Heart right ventricle (tissue), 16 donors: ENCODE data around the gene LINC01488. TPM values are rescaled to one million over a fixed set of nuclear protein-coding genes. Genes with fewer than 3 reads are reported as not detected.

Source experiments
- ATAC-seq, 8 donors: fragments of 200-7000 bp; cut with Tn5 transposase; one replicate each; pipeline ENCODE4 v1.9.1; 2020; ENCODE audit warnings: mild to moderate bottlenecking in 8 of 8, moderate library complexity in 8 of 8, moderate number of reproducible peaks in 1 of 8
- DNase-seq, 2 donors: peaks; one replicate each; pipeline ENCODE4 v3.0.0-alpha.2; 2020
- H3K27ac ChIP-seq, 10 donors: fragments of 200-600 bp; sonication (generic) in 2 of 10; one replicate each; pipeline versions ENCODE4 v1.5.0 to v1.8.0; 2020 to 2022; ENCODE audit warnings: mild to moderate bottlenecking in 3 of 10
- H3K27me3 ChIP-seq, 7 donors: fragments of 200-600 bp; one replicate each; pipeline ENCODE4 v1.8.0; 2021 to 2022; ENCODE audit warnings: mild to moderate bottlenecking in 2 of 7
- H3K36me3 ChIP-seq, 9 donors: fragments of 200-600 bp; sonication (generic) in 1 of 9; one replicate each; pipeline versions ENCODE4 v1.5.0 to v1.8.0; 2020 to 2022; ENCODE audit warnings: mild to moderate bottlenecking in 2 of 9
- H3K4me1 ChIP-seq, 9 donors: fragments of 200-600 bp; sonication (generic) in 1 of 9; one replicate each; pipeline versions ENCODE4 v1.5.0 to v1.8.0; 2020 to 2022; ENCODE audit warnings: mild to moderate bottlenecking in 4 of 9
- H3K4me3 ChIP-seq, 10 donors: fragments of 200-600 bp; sonication (generic) in 2 of 10; one replicate each; pipeline versions ENCODE4 v1.5.0 to v1.8.0; 2020 to 2022; ENCODE audit warnings: mild to moderate bottlenecking in 7 of 10, moderate library complexity in 2 of 10
- H3K9me3 ChIP-seq, 11 donors: fragments of 200-600 bp in 10 of 11; sonication (generic) in 2 of 11; one replicate each; pipeline versions ENCODE4 v1.5.0 to v1.8.0; 2013 to 2022; ENCODE audit warnings: mild to moderate bottlenecking in 2 of 11, control low read depth in 1 of 11, moderate library complexity in 1 of 11
- WGBS, 2 donors: extraction: QIAGEN DNeasy Blood & Tissue Kit; methylation state at CpG; one replicate each; pipeline ENCODE4 v1.1.7; 2013; ENCODE audit warnings: inconsistent platforms in 1 of 2; 5-methylcytosine and 5-hydroxymethylcytosine counted together
- intact Hi-C, 10 donors: fragments of 100-400 bp; cut with DNase I; formaldehyde crosslinking; loops; one replicate each; pipeline versions ENCODE4 v1.11.1 to v1.14.2; 2022
- polyA plus RNA-seq, 2 donors: library from polyadenylated mRNA; stranded (reverse); fragments of 200-250 nt; gene quantifications; one replicate each; pipeline ENCODE4 v1.2.3, GENCODE V29; 2013
- total RNA-seq, 10 donors: library from RNA; stranded (reverse); fragmentation: NEBNext Ultra II Directional in 3 of 10; extraction: Animal tissue kit (Norgen Biotek cat#: 25700) in 3 of 10; gene quantifications; one replicate each; pipeline versions ENCODE4 v1.2.1 to v1.2.4, GENCODE V29; 2021 to 2023
- TF ChIP-seq, protein P1 (sequence below), 9 donors: fragments of 200-600 bp; sonication (generic) in 2 of 9; IDR thresholded peaks; one replicate each; pipeline versions ENCODE4 v1.5.0 to v1.8.0; 2021 to 2022; ENCODE audit warnings: antibody characterized with exemption in 9 of 9, mild to moderate bottlenecking in 5 of 9, moderate library complexity in 1 of 9
- donor health status: Arrhythmogenic right ventricular cardiomyopathy.
- donor health status: ischemic (EF 13 %, LVEDD 7.1; RV severe dilation, severe dysfunction).
- donor health status: healthy with polysubstance abuse.
- donor health status: DM: no; HTN: yes; CAD: no.
- donor health status: DM: no; HTN: no; CAD: no.
- donor health status: ischemic (EF 25% LVEDD 6.9; RV normal size, moderate dysfunction).
- donor health status: ischemic (EF 25% LVEDD 5.7; RV mildly dilated, moderate dysfunction).
- donor health status: healthy.
- donor health status: DM: yes; HTN: yes; CAD: no.
- donor health status: Ischemic cardiomyopathy.
- donor health status: ischemic (EF 35%, LVEDD 5.7; RV mildly dilated, moderate dysfunction).
- donor health status: nonischemic (EF 11% LVEDD 7.7; RV severe dilation, severe dysfunction).
- donor health status: DM: yes; HTN: yes; CAD: no.
- donor health status: PGD.
- donor health status: ischemic (EF 29% LVEDD 5.4; RV normal size, mild dysfunction).
- donor health status: nonischemic (EF 23%, LVEDD 6.1; RV moderate dilation, normal function).

LINC01488 gene
- total and polyA plus RNA-seq, 12 donors, result 0.03 to 0.59 (median 0.15) TPM; not detected in 4

DNA sequence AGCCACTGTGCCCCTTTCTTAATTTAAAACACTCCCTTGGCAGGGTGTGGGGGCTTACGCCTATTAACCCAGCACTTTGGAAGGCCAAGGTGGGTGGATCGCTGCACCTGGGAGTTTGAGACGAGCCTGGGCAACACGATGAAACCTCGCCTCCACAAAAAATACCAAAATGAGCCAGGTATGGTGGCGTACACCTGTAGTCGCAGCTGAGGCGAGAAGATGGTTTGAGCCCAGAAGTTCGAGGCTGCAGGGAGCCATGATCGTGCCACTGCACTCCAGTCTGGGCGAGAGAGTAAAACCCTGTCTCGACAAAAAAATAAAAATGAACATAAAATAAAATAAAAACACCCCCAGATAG, 45.0 kb downstream of the LINC01488 start:
- DNase-seq, result no peak
- no peak overlapping the region for H3K27ac ChIP-seq
- ATAC-seq, result no peak
- H3K36me3 ChIP-seq, result no peaks in the 10 kb centered on the region
- WGBS, 2 donors, result 97 to 99% methylated on average over 12 of the region's 12 CpGs
- intact Hi-C loops, result no loop called here
- H3K4me1 ChIP-seq, result peaks cover 0 to 5% (median 0%) of the 10 kb centered on the region in 9 donors
- H3K9me3 ChIP-seq, result no peaks in the 10 kb centered on the region
- H3K4me3 ChIP-seq, result no peak overlapping the region
- peaks cover 0 to 6% (median 0%) of the 10 kb centered on the region in 7 donors for H3K27me3 ChIP-seq
- TF ChIP-seq, protein P1, sequence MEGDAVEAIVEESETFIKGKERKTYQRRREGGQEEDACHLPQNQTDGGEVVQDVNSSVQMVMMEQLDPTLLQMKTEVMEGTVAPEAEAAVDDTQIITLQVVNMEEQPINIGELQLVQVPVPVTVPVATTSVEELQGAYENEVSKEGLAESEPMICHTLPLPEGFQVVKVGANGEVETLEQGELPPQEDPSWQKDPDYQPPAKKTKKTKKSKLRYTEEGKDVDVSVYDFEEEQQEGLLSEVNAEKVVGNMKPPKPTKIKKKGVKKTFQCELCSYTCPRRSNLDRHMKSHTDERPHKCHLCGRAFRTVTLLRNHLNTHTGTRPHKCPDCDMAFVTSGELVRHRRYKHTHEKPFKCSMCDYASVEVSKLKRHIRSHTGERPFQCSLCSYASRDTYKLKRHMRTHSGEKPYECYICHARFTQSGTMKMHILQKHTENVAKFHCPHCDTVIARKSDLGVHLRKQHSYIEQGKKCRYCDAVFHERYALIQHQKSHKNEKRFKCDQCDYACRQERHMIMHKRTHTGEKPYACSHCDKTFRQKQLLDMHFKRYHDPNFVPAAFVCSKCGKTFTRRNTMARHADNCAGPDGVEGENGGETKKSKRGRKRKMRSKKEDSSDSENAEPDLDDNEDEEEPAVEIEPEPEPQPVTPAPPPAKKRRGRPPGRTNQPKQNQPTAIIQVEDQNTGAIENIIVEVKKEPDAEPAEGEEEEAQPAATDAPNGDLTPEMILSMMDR (IDR thresholded peaks at IDR 0.05), result no peak

DNA sequence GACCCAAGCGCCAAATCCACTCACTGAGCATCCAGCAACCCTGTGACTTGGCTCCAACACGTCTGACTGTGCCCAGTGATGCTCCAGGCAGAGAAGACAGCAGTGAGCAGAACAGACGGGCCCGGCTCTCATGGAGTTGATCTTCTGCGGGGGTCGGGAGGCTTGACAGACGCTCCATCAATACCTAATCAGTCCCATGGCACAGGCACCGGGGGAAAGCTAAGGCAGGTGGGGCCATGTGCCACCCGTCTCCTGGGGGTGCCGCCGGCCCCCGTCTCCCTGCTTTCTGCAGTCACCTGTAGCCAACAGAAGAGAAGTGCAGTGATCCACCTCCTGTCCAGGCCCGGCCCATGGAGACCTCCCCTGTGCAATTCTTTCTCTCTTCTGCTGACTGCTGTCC, 47.5 kb downstream of the LINC01488 start:
- Histone ChIP-seq H3K27ac (no peak overlapping the region), H3K4me3 (no peak overlapping the region), H3K4me1 (peaks cover 0 to 5% (median 0%) of the 10 kb centered on the region in 9 donors), H3K9me3 (no peaks in the 10 kb centered on the region), H3K36me3 (no peaks in the 10 kb centered on the region), H3K27me3 (peaks cover 0 to 6% (median 0%) of the 10 kb centered on the region in 7 donors)
- no peak for DNase-seq
- TF ChIP-seq, protein P1 (IDR thresholded peaks at IDR 0.05), result no peak
- intact Hi-C loops, result no loop called here
- no peak for ATAC-seq
- WGBS, 2 donors, result 95% methylated on average over 13 of the region's 13 CpGs

DNA sequence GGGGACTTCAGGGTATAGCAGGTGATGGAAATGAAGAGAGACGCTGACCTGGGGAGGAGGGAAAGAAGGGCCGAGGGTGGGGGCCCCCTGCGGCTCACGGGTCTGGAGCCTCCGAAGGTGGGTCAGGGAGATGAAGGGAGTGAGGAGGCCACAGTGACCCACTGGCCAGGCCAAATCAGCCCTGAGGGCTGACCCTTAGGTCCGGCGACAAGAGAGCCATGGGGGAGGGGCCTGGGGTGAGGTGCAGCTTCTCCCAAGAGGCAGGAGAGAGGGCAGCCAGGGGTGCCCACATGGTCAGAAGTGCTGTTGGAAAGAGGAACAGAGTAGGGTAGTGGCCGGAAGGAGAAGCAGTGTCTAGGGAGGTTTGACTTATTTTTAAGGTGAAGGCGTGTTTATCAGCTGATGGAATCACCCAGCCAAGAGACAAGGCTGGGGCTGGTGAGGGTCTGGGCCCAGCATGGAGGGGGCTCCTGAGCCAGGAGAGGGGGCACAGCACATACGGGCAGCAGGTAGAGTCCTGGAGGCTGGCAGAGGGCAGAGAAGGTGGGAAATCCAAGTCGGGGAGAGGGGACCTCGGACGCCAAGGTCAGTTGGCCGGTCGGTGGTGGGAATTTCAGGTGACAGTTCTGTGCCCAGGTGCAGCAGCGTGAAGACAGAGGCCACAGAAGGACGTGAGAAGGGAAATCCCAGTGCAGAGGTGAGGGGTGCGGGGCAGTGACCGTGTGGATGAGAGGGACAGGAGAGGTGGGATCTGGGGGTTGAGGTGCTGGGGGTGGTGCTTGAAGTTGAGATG, 49.0 kb downstream of the LINC01488 start:
- DNase-seq, result no peak
- WGBS, 2 donors, result 86 to 88% methylated on average over 19 of the region's 19 CpGs
- intact Hi-C loops, result no loop called here
- ATAC-seq, result peak in 4 of 8 donors; percentile 26 to 58 (median 34)
- Histone ChIP-seq H3K27ac (no peak overlapping the region), H3K4me1 (no peaks in the 10 kb centered on the region), H3K4me3 (no peak overlapping the region), H3K36me3 (no peaks in the 10 kb centered on the region), H3K9me3 (no peaks in the 10 kb centered on the region), H3K27me3 (peaks cover 0 to 4% (median 0%) of the 10 kb centered on the region in 7 donors)
- TF ChIP-seq, protein P1 (IDR thresholded peaks at IDR 0.05), result no peak

DNA sequence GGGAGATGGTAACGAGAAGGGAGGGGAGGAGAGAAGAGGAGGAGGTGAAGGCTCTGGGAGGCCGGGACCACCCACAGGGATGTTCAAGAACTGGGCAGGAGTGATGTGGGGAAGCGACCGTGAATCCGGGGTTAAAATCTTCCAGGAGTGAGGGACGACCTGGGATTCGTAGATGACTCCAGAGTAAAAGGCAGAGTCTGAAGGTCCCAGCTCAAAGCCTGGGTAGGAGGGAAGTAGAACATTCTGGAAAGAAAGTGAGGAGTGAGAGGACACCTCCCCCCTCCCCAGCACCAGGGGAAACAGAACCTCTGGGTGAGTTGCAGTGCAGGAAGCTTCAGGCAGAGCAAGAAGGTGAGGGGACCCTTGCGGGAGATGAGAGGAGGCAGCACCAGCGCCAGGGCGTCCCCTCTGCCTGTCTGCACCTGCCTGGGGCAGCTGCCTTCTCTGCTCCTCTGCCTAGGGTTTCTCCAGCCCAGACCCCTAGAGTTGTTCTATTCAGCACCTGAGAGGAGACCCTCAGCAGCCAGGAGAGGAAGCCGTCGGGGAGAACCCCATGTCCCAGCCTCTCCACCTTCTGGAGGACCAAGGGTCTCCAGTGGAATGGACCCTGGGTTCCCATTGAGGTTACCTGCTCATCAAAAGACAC, 49.7 kb downstream of the LINC01488 start:
- Histone ChIP-seq H3K27me3 (no peaks in the 10 kb centered on the region), H3K4me1 (no peaks in the 10 kb centered on the region), H3K9me3 (no peaks in the 10 kb centered on the region), H3K27ac (no peak overlapping the region), H3K4me3 (no peak overlapping the region), H3K36me3 (no peaks in the 10 kb centered on the region)
- TF ChIP-seq, protein P1 (IDR thresholded peaks at IDR 0.05), result no peak
- intact Hi-C loops, result no loop called here
- WGBS, 2 donors, result 89 to 92% methylated on average over 12 of the region's 12 CpGs
- ATAC-seq (no peak), DNase-seq (no peak)
